GM12873 (cell line): ENCODE measurements around the gene SIRT5.

Experiments
- CTCF ChIP-seq: IDR thresholded peaks from 2 replicates; pipeline ENCODE4 v1.5.1; 2012; ENCODE audit warnings: low read depth, mild to moderate bottlenecking, moderate library complexity, low read length, control low read depth; ENCODE audit not compliant: insufficient read depth; ENCODE audit errors: missing control alignments

The SIRT5 gene

GRCh38 chr6:13539572-13539971, 34.8 kb upstream of the SIRT5 start:
- TF ChIP-seq CTCF = no peak

- TF ChIP-seq CTCF = no peak
Observed at GRCh38 chr6:13541496-13541895, 32.9 kb upstream of the SIRT5 start.

- no peak for TF ChIP-seq CTCF
Observed at GRCh38 chr6:13544454-13545186, 29.8 kb upstream of the SIRT5 start.

- no peak for TF ChIP-seq CTCF
Observed at GRCh38 chr6:13545885-13546284, 28.5 kb upstream of the SIRT5 start.

- no peak for TF ChIP-seq CTCF
Observed at GRCh38 chr6:13548500-13549210, 25.7 kb upstream of the SIRT5 start.

GRCh38 chr6:13550656-13551055, 23.7 kb upstream of the SIRT5 start:
- TF ChIP-seq CTCF = no peak

GRCh38 chr6:13553646-13554045, 20.8 kb upstream of the SIRT5 start:
- no peak for TF ChIP-seq CTCF
